GF-D8 (cell line): Measurements from ENCODE around the gene SSUH2.

ENCODE experiments used
- DNase-seq: peaks from one replicate; lab custom pipeline; 2025; lab: John Stamatoyannopoulos, UW

Gene SSUH2

GRCh38 chr3:8640223-8640622 is 4.4 kb downstream of the SSUH2 start:
- DNase-seq: no peak

DNA sequence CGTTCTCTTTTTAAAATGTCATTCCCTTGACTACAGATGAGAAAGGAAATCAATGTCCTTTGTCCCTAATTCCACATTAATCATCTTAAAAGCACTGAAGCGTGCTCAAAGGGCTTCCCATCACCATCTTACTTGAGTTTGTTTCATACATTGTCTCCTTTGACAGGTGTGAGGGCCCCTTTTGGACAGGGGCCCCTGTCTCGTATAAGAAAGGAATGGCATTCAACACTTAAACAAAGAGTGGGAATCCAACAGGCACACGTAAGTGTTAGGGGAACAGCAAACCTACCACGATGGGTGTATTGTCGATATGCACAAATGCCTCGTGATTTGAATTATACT is 5.0 kb downstream of the SSUH2 start:
- DNase-seq: no peak

- no peak for DNase-seq
These were observed 5.5 kb downstream of the SSUH2 start for GRCh38 chr3:8638994-8639658.

DNA sequence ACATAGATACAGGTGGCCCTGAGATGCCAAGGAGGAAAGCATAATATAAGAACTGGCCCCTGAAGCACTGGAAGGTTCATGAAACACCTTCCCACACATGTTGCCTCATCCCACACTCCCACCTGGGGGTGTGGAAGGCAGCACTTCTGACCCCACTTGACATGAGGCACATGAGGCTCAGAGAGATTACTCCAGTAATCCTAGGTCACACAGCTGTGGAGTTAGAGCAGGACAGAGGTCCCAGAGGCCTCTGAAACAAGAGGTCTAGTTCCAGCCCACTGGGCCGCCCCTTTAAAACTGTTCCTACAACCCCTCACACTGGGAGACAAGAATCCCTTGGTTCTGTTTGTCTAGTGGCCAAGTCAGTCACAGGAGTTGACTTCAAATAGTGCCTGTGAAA is 7.2 kb downstream of the SSUH2 start:
- DNase-seq: no peak

- DNase-seq: no peak
These were observed 9.0 kb downstream of the SSUH2 start for GRCh38 chr3:8635631-8636030.

DNA sequence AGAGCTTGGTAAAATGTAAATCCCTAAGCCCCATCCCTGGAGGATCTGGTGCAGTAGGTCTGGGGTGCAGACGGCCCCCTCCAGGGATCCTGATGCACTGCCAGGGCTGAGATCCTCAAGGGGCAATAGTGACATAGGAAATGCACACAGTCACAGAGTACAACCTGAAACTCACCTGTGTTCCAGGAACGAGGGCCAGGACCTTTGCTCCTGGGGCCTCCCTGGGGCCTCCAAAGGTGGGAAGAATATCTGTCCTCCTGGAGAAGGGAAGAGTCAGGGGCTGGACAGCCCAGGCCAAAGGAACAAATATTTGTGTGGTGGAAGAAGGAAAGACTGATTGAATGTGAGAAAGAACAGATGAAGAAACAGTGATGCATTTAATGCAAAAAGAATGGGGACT is 9.5 kb downstream of the SSUH2 start:
- no peak for DNase-seq

- no peak for DNase-seq
These were observed 12.0 kb downstream of the SSUH2 start for GRCh38 chr3:8632402-8633237.

- no peak for DNase-seq
These were observed 12.9 kb downstream of the SSUH2 start for GRCh38 chr3:8631661-8632060.

DNA sequence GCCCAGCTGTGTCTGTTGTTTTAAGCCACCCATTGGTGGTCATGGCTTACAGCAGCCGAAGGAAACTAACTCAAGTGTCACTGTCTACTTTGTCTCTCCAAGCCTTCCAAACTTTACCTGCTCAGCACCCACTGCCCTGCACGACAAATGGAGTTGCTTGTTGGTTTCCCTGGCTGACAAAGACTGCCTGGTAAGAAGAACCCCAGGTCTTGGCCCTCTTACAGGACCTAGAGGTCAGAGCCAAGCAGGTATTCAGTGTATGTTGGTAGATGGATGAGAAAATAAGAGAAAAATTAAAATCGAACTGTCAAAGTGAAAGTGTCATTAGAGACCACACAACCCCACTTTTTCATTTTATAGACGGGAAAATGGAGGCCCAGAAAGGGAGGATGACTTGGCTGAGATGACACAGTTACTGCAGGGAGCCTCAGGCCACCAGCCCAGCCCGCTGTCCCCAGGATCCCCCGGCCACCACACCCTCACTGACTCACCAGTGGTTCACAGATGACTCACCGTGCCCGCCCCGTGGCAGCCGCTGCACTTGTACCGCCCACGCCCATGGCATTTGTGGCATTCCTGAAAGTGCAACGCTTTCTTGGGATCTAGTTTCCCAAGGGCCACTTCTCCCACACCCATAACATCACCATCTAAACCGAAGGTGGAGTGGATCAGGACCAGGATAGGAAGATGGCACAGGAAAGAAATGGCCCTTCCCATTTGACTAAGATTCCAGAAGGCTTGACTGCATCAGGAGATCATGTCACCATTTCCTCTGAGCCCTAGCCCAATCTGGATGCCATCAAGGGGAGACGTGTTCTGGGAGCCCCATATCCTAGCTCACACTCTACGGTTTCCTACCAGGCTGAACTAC is 15.2 kb downstream of the SSUH2 start:
- DNase-seq: no peak

DNA sequence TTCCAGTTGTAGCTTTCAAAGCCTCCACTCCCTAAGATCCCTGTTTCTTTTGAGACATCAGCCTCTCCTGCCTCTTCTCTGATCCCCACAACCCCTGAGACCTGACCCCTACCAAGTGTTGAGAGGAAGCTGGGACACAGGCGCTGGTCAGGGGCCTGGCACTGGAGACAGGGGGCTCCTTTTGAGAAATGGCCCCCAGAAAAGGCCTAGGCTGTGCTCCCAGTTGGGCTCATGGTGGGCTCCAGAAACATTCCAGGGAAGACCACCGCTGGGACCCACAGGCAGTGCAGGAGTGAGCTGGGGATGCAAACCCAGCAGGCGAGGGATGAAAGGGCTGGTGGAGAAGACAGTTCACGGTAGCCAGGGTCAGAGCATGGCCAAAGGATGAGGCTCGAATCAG is 16.6 kb downstream of the SSUH2 start:
- no peak for DNase-seq

DNA sequence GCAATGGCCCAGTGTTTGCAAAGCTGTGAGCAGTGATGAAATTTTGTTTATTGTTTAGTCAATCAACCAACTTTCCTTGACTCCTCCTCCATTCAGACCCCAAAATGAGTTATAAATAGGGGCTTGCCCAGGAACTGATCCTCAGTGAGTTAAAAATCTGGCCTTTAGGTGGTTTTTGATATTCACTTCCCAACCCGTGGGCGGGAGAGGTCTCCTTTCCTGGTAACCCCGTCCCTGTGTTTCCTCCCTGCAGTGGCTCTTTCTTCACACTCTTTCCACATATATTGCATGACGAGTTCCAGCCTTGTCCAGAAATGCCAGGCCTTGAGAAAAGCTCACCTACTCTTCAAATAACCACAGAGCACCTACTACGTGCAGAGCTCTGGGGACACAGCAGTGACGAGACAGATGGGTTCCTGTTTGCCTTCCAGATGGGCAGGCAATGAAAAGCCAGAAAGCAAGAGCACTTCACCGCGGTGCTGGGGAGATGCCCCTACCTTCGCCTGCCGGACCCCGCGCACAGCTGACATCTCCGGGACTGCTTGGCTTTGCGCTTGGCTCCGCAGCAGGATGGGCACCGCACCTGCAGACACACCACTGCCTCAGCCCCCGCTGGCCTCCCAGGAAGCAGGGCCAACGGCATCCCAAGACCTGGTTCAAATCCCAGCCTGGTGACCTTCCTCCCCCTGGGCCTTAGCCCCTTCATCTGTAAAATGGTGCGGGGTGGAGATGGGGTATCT is 17.2 kb downstream of the SSUH2 start:
- no peak for DNase-seq

- DNase-seq: no peak
These were observed 18.6 kb downstream of the SSUH2 start for GRCh38 chr3:8625991-8626390.

DNA sequence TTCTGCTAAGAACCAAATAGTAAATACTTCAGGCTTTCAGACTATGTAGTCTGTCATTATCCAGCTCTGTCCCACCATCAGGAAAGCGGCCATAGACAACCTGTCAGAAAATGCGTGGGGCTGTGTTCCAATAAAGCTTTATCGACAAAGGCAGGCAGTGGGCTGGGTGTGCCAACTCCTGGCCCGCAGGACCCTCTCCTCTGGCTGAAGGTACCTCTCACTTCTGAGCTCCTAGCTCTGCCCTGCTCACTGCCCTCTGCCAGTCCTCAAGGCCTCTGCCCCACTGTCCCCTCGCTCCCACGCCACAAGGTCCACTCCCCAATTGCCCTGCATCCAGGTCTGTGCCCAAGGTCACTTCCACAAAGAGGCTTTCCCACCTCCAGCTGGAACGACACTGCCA is 20.0 kb downstream of the SSUH2 start:
- DNase-seq: no peak

- no peak for DNase-seq
These were observed 20.9 kb downstream of the SSUH2 start for GRCh38 chr3:8623741-8624140.

DNA sequence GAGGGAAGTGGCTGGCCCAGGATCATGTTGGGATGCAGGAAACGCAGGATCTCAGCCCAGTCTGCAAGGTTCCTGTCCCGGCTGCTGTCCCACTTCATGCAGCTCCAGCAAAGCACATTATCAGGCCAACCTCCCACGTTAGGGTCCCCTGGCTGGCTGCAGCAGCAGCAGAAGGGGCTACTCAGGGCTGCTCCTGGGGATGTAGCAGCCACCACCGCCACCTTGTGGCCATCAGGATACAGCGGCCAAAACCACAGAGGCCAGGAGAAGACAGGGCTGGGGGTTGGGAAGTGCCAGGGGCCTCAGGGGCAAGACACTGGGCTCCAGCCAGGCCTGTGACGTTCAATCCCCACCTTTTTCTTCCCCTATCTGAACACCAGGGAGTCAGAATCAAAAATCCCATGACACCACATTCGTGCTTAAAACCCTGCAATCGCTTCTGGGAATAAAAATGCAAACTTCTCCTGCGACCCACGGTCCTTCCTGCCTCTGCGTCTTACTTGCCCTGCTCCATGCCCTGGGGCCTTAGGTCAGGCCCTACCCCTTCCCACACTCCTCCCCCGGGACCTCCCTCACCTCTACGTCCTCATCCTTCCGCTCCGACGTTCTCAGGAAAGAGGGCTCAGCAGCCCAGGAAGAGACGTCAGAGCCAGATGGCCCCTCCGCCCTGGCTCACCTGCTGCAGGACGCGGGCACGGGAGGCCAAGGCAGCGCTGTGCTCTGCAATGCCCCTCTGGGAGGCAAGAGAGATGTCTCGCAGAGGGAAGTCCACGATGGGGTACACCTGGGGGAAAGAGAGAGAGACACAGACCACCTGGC is 21.5 kb downstream of the SSUH2 start:
- no peak for DNase-seq

DNA sequence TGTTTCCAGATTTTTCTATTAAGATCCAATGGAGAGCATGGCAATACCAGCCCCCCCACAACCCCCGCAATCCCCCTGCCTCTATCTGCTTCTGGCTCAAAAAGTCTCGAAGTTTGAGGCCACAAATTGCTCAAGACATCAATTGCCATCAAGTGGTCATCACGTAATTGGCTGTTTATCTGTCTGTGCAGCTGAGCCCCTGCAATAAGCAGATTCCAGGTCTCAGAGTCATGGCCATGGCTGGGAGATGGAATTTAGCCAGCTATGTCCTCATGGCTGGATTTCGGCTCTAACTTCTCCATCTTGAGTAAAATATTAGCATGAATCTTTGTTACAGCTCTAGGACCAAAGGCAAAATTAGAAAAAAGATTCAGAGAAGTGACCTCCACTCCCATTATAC is 22.7 kb downstream of the SSUH2 start:
- no peak for DNase-seq

DNA sequence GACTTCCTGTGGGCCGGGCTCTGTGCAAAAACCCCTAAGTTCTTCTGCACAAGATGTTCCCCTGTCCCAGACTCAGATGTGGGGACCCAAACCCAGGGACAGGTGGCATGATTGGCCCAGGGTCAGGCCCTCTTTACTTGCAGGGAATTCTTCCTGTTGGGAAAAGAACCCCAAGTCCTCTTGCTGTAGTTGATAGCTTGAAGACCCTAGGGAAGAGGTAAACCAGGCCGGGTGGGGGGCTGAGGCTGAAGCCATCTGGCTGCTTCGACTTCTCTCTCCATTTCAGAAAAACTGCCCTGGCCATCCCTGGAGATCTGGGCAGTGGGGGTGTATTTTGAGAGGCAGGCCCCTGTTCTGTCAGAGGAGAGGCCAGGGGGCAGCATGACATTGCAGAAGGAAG is 23.5 kb downstream of the SSUH2 start:
- no peak for DNase-seq

GRCh38 chr3:8619548-8619947 is 25.1 kb downstream of the SSUH2 start:
- DNase-seq: no peak

DNA sequence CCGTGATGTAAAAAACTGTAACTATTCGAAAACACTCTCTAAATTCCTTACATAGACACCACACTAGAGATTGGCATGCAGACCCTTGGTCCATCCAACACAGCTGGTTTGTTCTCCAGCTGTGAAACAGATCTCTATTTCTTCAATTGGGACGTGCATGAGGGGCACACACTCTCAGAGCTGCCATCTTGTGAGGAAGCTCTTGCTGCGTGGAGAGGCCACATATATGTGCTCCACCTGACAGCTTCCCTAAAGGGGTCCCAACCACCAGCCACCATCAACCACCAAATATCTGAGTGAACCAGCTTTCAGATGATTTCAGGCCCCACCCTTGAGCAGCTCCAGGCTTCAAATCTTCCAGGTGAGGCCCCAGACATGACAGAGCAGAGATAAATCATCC is 25.6 kb downstream of the SSUH2 start:
- no peak for DNase-seq

DNA sequence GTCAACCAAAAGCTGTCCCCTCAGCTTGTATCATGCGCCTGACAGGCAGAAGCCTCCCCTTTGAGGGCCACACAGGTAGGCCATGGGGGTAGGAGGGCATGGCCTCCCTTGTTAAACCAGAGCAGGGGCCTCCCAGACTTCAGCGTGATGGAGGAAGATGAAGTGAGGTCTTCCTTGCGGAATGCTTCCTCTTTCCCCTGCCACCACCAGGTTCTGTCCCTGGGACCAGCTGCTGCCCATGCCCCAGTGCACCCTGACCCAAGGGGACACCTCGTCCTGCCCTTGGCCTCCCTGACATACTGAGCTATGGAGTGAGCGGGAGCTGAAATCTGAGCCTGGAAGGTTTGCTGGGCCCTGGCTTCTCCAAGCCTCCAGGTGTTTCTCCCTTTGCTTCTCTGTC is 26.7 kb downstream of the SSUH2 start:
- no peak for DNase-seq

- DNase-seq: no peak
These were observed 33.6 kb downstream of the SSUH2 start for GRCh38 chr3:8610951-8611350.
